ENCODE data around the gene SPEF2. TPM values are rescaled to one million over a fixed set of nuclear protein-coding genes. Genes with fewer than 3 reads are reported as not detected.

The SPEF2 gene
- polyA plus RNA-seq, 3 donors: 1.2 to 2.6 (median 1.3) TPM

GRCh38 chr5:35761541-35761940, 143.9 kb downstream of the SPEF2 start:
- 86 to 91% (median 86%) methylated on average over 4 of the region's 4 CpGs for WGBS, 3 donors
- no peak overlapping the region for H3K27ac ChIP-seq (ENCODE audit: low read depth, low read length)

- 91 to 94% (median 92%) methylated on average over 3 of the region's 3 CpGs for WGBS, 3 donors
These were observed 144.7 kb downstream of the SPEF2 start for GRCh38 chr5:35762368-35762767.

GRCh38 chr5:35765921-35766320, 148.3 kb downstream of the SPEF2 start:
- WGBS, 3 donors: 48 to 49% (median 49%) methylated on average over 1 of the region's 1 CpG
- no peak overlapping the region for H3K27ac ChIP-seq (ENCODE audit: low read depth, low read length)

More at GRCh38 chr5:35762368-35762767, 144.7 kb downstream of the SPEF2 start:
- H3K27ac ChIP-seq (ENCODE audit: low read depth, low read length): no peak overlapping the region

- 50 to 81% (median 66%) methylated on average over 6 of the region's 6 CpGs for WGBS, 3 donors
- H3K27ac ChIP-seq (ENCODE audit: low read depth, low read length): no peak overlapping the region
These were observed 153.6 kb downstream of the SPEF2 start for GRCh38 chr5:35771300-35771699.

GRCh38 chr5:35771839-35772238, 154.2 kb downstream of the SPEF2 start:
- no peak overlapping the region for H3K27ac ChIP-seq (ENCODE audit: low read depth, low read length)
- WGBS, 3 donors: 50 to 71% (median 63%) methylated on average over 2 of the region's 2 CpGs

- no peak overlapping the region for H3K27ac ChIP-seq (ENCODE audit: low read depth, low read length)
- 82 to 84% (median 83%) methylated on average over 6 of the region's 6 CpGs for WGBS, 3 donors
These were observed 156.3 kb downstream of the SPEF2 start for GRCh38 chr5:35773967-35774366.

- no peak overlapping the region for H3K27ac ChIP-seq (ENCODE audit: low read depth, low read length)
These were observed 159.1 kb downstream of the SPEF2 start for GRCh38 chr5:35776757-35777156.

GRCh38 chr5:35777358-35778087, 159.9 kb downstream of the SPEF2 start:
- 30 to 35% (median 33%) methylated on average over 9 of the region's 9 CpGs for WGBS, 3 donors
- H3K27ac ChIP-seq (ENCODE audit: low read depth, low read length): no peak overlapping the region

- 92 to 94% (median 92%) methylated on average over 3 of the region's 3 CpGs for WGBS, 3 donors
- H3K27ac ChIP-seq (ENCODE audit: low read depth, low read length): no peak overlapping the region
These were observed 160.7 kb downstream of the SPEF2 start for GRCh38 chr5:35778259-35778769.

- 80 to 90% (median 84%) methylated on average over 6 of the region's 6 CpGs for WGBS, 3 donors
- no peak overlapping the region for H3K27ac ChIP-seq (ENCODE audit: low read depth, low read length)
These were observed 162.6 kb downstream of the SPEF2 start for GRCh38 chr5:35780236-35780635.

- no peak overlapping the region for H3K27ac ChIP-seq (ENCODE audit: low read depth, low read length)
- WGBS, 3 donors: 54 to 60% (median 56%) methylated on average over 3 of the region's 3 CpGs
These were observed 163.6 kb downstream of the SPEF2 start for GRCh38 chr5:35781181-35781790.

- WGBS, 3 donors: 84 to 100% (median 95%) methylated on average over 1 of the region's 1 CpG
- no peak overlapping the region for H3K27ac ChIP-seq (ENCODE audit: low read depth, low read length)
These were observed 165.9 kb downstream of the SPEF2 start for GRCh38 chr5:35783551-35783950.

GRCh38 chr5:35785601-35786085, 168.0 kb downstream of the SPEF2 start:
- WGBS, 3 donors: 84 to 94% (median 86%) methylated on average over 4 of the region's 4 CpGs
- H3K27ac ChIP-seq (ENCODE audit: low read depth, low read length): no peak overlapping the region

- no peak overlapping the region for H3K27ac ChIP-seq (ENCODE audit: low read depth, low read length)
- 61 to 76% (median 61%) methylated on average over 4 of the region's 4 CpGs for WGBS, 3 donors
These were observed 171.1 kb downstream of the SPEF2 start for GRCh38 chr5:35788724-35789123.

- H3K27ac ChIP-seq (ENCODE audit: low read depth, low read length): no peak overlapping the region
- WGBS, 3 donors: 71 to 75% (median 72%) methylated on average over 4 of the region's 4 CpGs
These were observed 172.2 kb downstream of the SPEF2 start for GRCh38 chr5:35789732-35790456.

- H3K27ac ChIP-seq (ENCODE audit: low read depth, low read length): no peak overlapping the region
- WGBS, 3 donors: 82 to 94% (median 94%) methylated on average over 1 of the region's 1 CpG
These were observed 172.8 kb downstream of the SPEF2 start for GRCh38 chr5:35790457-35790822.

- H3K27ac ChIP-seq (ENCODE audit: low read depth, low read length): no peak overlapping the region
These were observed 176.6 kb downstream of the SPEF2 start for GRCh38 chr5:35794328-35794619.

- no peak overlapping the region for H3K27ac ChIP-seq (ENCODE audit: low read depth, low read length)
- WGBS, 3 donors: 82 to 86% (median 86%) methylated on average over 8 of the region's 8 CpGs
These were observed 177.2 kb downstream of the SPEF2 start for GRCh38 chr5:35794684-35795375.

- H3K27ac ChIP-seq (ENCODE audit: low read depth, low read length): no peak overlapping the region
These were observed 181.5 kb downstream of the SPEF2 start for GRCh38 chr5:35799181-35799580.
